PC-9 (cell line): ENCODE results near the gene SLC4A9. TPM values are rescaled to one million over a fixed set of nuclear protein-coding genes. Genes with fewer than 3 reads are reported as not detected.

ENCODE experiments used
- BruUV-seq: library from RNA; stranded (reverse); fragments of 400-500 nt; replicated peaks from 2 replicates; lab custom pipeline; 2021; lab: Mats Ljungman, UMichigan
- CTCF ChIA-PET: fragments of 300-600 bp; sonication (Branson Sonifier 250); formaldehyde crosslinking; loops from one replicate; lab custom pipeline; 2022; ENCODE audit warnings: antibody characterized with exemption; lab: Charles Lee
- POLR2A ChIA-PET: fragments of 300-600 bp; sonication (Branson Sonifier 250); formaldehyde crosslinking; loops from one replicate; lab custom pipeline; 2022; ENCODE audit warnings: antibody characterized with exemption; ENCODE audit not compliant: unreplicated experiment; lab: Charles Lee
- DNase-seq, 2 experiments: peaks; one replicate each; pipeline versions ENCODE4 v3.0.0 to v3.0.0-alpha.2; 2015 to 2022; ENCODE audit warnings: mixed read lengths in 1 of 2
- H2AFZ ChIP-seq: fragments of 200-600 bp; sonication (generic); 2 replicates; pipeline ENCODE4 v1.8.1; 2017; ENCODE audit warnings: antibody characterized with exemption
- H3F3A ChIP-seq: fragments of 200-600 bp; sonication (generic); 2 replicates; pipeline ENCODE4 v1.8.1; 2017; ENCODE audit warnings: antibody characterized with exemption, mild to moderate bottlenecking, low read depth; ENCODE audit not compliant: insufficient read depth
- H3K27ac ChIP-seq: fragments of 200-600 bp; sonication (generic); 2 replicates; pipeline ENCODE4 v1.6.1; 2016; ENCODE audit warnings: mixed run types
- H3K27me3 ChIP-seq: fragments of 200-600 bp; sonication (generic); 2 replicates; pipeline ENCODE4 v1.6.1; 2016; ENCODE audit warnings: low read depth, mixed run types; ENCODE audit not compliant: insufficient read depth
- H3K36me3 ChIP-seq: fragments of 200-600 bp; sonication (generic); 2 replicates; pipeline ENCODE4 v1.6.1; 2016; ENCODE audit warnings: low read depth, mixed run types
- H3K4me1 ChIP-seq: fragments of 200-600 bp; sonication (generic); replicated peaks from 2 replicates; pipeline ENCODE4 v1.6.1; 2016; ENCODE audit warnings: mixed run types; ENCODE audit not compliant: insufficient read depth
- H3K4me2 ChIP-seq: fragments of 200-600 bp; sonication (generic); 2 replicates; pipeline ENCODE4 v1.6.1; 2017; ENCODE audit warnings: mixed run types
- H3K4me3 ChIP-seq: fragments of 200-600 bp; sonication (generic); 2 replicates; pipeline ENCODE4 v1.6.1; 2016; ENCODE audit warnings: mixed run types
- H3K79me2 ChIP-seq: fragments of 200-600 bp; sonication (generic); 2 replicates; pipeline ENCODE4 v1.6.1; 2017; ENCODE audit warnings: low read depth, mixed run types
- H3K9me2 ChIP-seq: fragments of 200-600 bp; sonication (generic); 2 replicates; pipeline ENCODE4 v1.8.1; 2017; ENCODE audit warnings: mild to moderate bottlenecking; ENCODE audit not compliant: insufficient read depth
- H3K9me3 ChIP-seq: fragments of 200-600 bp; sonication (generic); 2 replicates; pipeline ENCODE4 v1.8.1; 2016; ENCODE audit warnings: low read depth; ENCODE audit not compliant: insufficient read depth
- H4K20me1 ChIP-seq: fragments of 200-600 bp; sonication (generic); 2 replicates; pipeline ENCODE4 v1.8.1; 2017; ENCODE audit not compliant: insufficient read depth
- CTCF ChIP-seq: fragments of 200-600 bp; sonication (generic); conservative IDR thresholded peaks from 2 replicates; pipeline ENCODE4 v1.6.1; 2017; ENCODE audit warnings: mixed run types, antibody characterized with exemption, mild to moderate bottlenecking, moderate library complexity
- EZH2 ChIP-seq: fragments of 200-600 bp; sonication (generic); IDR thresholded peaks from 2 replicates; pipeline ENCODE4 v1.8.0; 2017; ENCODE audit warnings: antibody characterized with exemption, low read depth
- intact Hi-C: fragments of 100-400 bp; cut with micrococcal nuclease; formaldehyde crosslinking; loops from one replicate; pipeline ENCODE4 v1.10.0; 2022; ENCODE audit not compliant: unreplicated experiment
- total RNA-seq: library from RNA; stranded (reverse); gene quantifications from 2 replicates; pipeline ENCODE4 v1.2.3, GENCODE V29; 2021

SLC4A9 gene
- total RNA-seq, 1 experiment from 2014 or later = 0.20 TPM

- intact Hi-C loops = no loop called here
- CTCF ChIA-PET = no interaction called here
Measured at GRCh38 chr5:140408750-140409241, 48.8 kb downstream of the SLC4A9 start.

GRCh38 chr5:140413230-140413629, 53.2 kb downstream of the SLC4A9 start:
- intact Hi-C loops = no loop called here
- CTCF ChIA-PET = no interaction called here
- no peaks in the 10 kb centered on the region for H3K27me3 ChIP-seq
- H4K20me1 ChIP-seq = peaks cover 84% of the 10 kb centered on the region
- no peaks in the 10 kb centered on the region for H3K36me3 ChIP-seq
- BruUV-seq = no TSS peak
- H3K79me2 ChIP-seq = peaks cover 98% of the 10 kb centered on the region
- POLR2A ChIA-PET = no interaction called here
- H3K4me3 ChIP-seq = no peak overlapping the region
- peaks cover 11% of the 10 kb centered on the region; the same call in 1 of the 2 replicates for H3K4me1 ChIP-seq
- H3F3A ChIP-seq = peaks cover 26% of the 10 kb centered on the region
- H3K9me3 ChIP-seq = no peaks in the 10 kb centered on the region
- H3K27ac ChIP-seq = no peak overlapping the region
- H3K4me2 ChIP-seq = no peak overlapping the region
- no peak overlapping the region for H2AFZ ChIP-seq
- TF ChIP-seq EZH2 (no peak), CTCF (no peak)
- H3K9me2 ChIP-seq = no peaks in the 10 kb centered on the region
- DNase-seq = no peak

More at GRCh38 chr5:140408750-140409241, 48.8 kb downstream of the SLC4A9 start:
- H3K4me3 ChIP-seq = no peak overlapping the region
- peak overlapping the region; percentile 46 for H3K4me2 ChIP-seq
- BruUV-seq = no TSS peak
- no peak for TF ChIP-seq EZH2
- 0 out of 2 replicates have a peak, but pooled peaks have one; percentile 9 for TF ChIP-seq CTCF
- no peak overlapping the region for H2AFZ ChIP-seq
- POLR2A ChIA-PET = no interaction called here
- H4K20me1 ChIP-seq = peaks cover 96% of the 10 kb centered on the region
- H3K9me3 ChIP-seq = no peaks in the 10 kb centered on the region
- peaks cover 19% of the 10 kb centered on the region for H3K4me1 ChIP-seq
- H3K79me2 ChIP-seq = peaks cover 100% of the 10 kb centered on the region
- peaks cover 29% of the 10 kb centered on the region for H3F3A ChIP-seq
- peak overlapping the region; percentile 43 for H3K27ac ChIP-seq
- peak in 1 of 2 experiments; percentile 75 for DNase-seq
- H3K36me3 ChIP-seq = no peaks in the 10 kb centered on the region
- no peaks in the 10 kb centered on the region for H3K27me3 ChIP-seq
- H3K9me2 ChIP-seq = no peaks in the 10 kb centered on the region

GRCh38 chr5:140417235-140417634, 57.2 kb downstream of the SLC4A9 start:
- H3K79me2 ChIP-seq = peaks cover 96% of the 10 kb centered on the region
- no peak overlapping the region for H3K4me3 ChIP-seq
- ChIA-PET POLR2A (interaction anchor here (0.6 kb wide), 1 partner anchor 32 kb away, joined by 4 read pairs; no protein-coding TSS in a partner anchor), CTCF (no interaction called here)
- peaks cover 19% of the 10 kb centered on the region; the same call in 1 of the 2 replicates for H3F3A ChIP-seq
- H4K20me1 ChIP-seq = peaks cover 81% of the 10 kb centered on the region
- intact Hi-C loops = no loop called here
- H3K4me1 ChIP-seq = 0 out of 2 replicates have a peak, but pooled peaks cover 3% of the 10 kb centered on the region
- no peaks in the 10 kb centered on the region for H3K27me3 ChIP-seq
- no peak for DNase-seq
- TF ChIP-seq EZH2 (no peak), CTCF (no peak)
- H3K4me2 ChIP-seq = no peak overlapping the region
- H3K36me3 ChIP-seq = no peaks in the 10 kb centered on the region
- H3K9me2 ChIP-seq = no peaks in the 10 kb centered on the region
- no peak overlapping the region for H2AFZ ChIP-seq
- no peak overlapping the region for H3K27ac ChIP-seq
- BruUV-seq = no TSS peak
- no peaks in the 10 kb centered on the region for H3K9me3 ChIP-seq
